T-helper 2 cell treated with Interferon-gamma antibody and Interleukin-4, amounts not matched to agents 5 μg/mL and 100 μg/mL, for 36 hours (primary cell): ENCODE results near the gene IL1RAPL2.

Source experiments
- DNase-seq: peaks from one replicate; pipeline ENCODE4 v3.0.0; 2021; ENCODE audit warnings: low spot score
- H3K27ac Mint-ChIP-seq: one replicate; pipeline ENCODE4 v1.8.0; 2021; ENCODE audit warnings: mild to moderate bottlenecking, mixed read lengths
- H3K27me3 Mint-ChIP-seq: one replicate; pipeline ENCODE4 v1.8.0; 2021; ENCODE audit warnings: low read depth, mixed read lengths
- H3K36me3 Mint-ChIP-seq: one replicate; pipeline ENCODE4 v1.8.0; 2021; ENCODE audit warnings: low read depth, mixed read lengths
- H3K4me1 Mint-ChIP-seq: one replicate; pipeline ENCODE4 v1.8.0; 2021; ENCODE audit warnings: low read depth, mixed read lengths
- H3K4me3 Mint-ChIP-seq: one replicate; pipeline ENCODE4 v1.8.0; 2022; ENCODE audit warnings: mild to moderate bottlenecking, moderate library complexity, mixed read lengths
- H3K9me3 Mint-ChIP-seq: one replicate; pipeline ENCODE4 v1.8.0; 2021; ENCODE audit warnings: mixed read lengths

IL1RAPL2 gene

GRCh38 chrX:105349476-105349875 lies 783.5 kb downstream of the IL1RAPL2 start:
- H3K4me1 Mint-ChIP-seq = no peaks in the 10 kb centered on the region
- no peak overlapping the region for H3K4me3 Mint-ChIP-seq
- H3K36me3 Mint-ChIP-seq = no peaks in the 10 kb centered on the region
- no peaks in the 10 kb centered on the region for H3K27me3 Mint-ChIP-seq
- no peak for DNase-seq
- H3K27ac Mint-ChIP-seq = no peak overlapping the region
- H3K9me3 Mint-ChIP-seq = no peaks in the 10 kb centered on the region

DNA sequence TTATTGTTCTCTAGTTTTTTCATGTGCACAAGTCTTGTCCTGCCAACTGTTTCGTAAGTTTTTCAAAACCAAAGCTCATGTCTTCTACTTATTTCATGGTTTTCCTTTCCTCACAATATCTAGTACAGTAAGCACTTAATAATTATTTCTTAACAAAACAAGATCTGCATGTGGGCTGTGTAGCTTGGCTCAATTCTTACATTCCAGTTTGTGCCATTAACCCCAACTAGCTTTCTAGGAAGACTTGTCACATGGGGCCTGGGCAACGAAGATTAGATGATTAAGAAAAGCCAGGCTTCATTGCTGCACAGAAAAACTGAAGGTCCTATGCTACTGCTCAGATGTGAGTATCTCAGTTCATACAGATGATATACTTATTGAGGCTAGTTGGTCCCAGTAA lies 809.8 kb downstream of the IL1RAPL2 start:
- Mint-ChIP-seq H3K27ac (no peak overlapping the region), H3K36me3 (no peaks in the 10 kb centered on the region), H3K9me3 (peaks cover 3% of the 10 kb centered on the region), H3K27me3 (no peaks in the 10 kb centered on the region), H3K4me1 (no peaks in the 10 kb centered on the region), H3K4me3 (no peak overlapping the region)
- no peak for DNase-seq

GRCh38 chrX:105424729-105425128 lies 858.7 kb downstream of the IL1RAPL2 start:
- H3K4me3 Mint-ChIP-seq = no peak overlapping the region
- no peaks in the 10 kb centered on the region for H3K27me3 Mint-ChIP-seq
- H3K27ac Mint-ChIP-seq = no peak overlapping the region
- H3K4me1 Mint-ChIP-seq = no peaks in the 10 kb centered on the region
- no peaks in the 10 kb centered on the region for H3K36me3 Mint-ChIP-seq
- H3K9me3 Mint-ChIP-seq = peaks cover 11% of the 10 kb centered on the region
- DNase-seq = no peak

GRCh38 chrX:105451401-105451800 lies 885.4 kb downstream of the IL1RAPL2 start:
- Mint-ChIP-seq H3K9me3 (peaks cover 9% of the 10 kb centered on the region), H3K36me3 (no peaks in the 10 kb centered on the region), H3K27ac (no peak overlapping the region), H3K4me3 (no peak overlapping the region), H3K27me3 (no peaks in the 10 kb centered on the region), H3K4me1 (no peaks in the 10 kb centered on the region)
- no peak for DNase-seq

GRCh38 chrX:105458846-105459245 lies 892.8 kb downstream of the IL1RAPL2 start:
- Mint-ChIP-seq H3K27me3 (no peaks in the 10 kb centered on the region), H3K4me1 (no peaks in the 10 kb centered on the region), H3K4me3 (no peak overlapping the region), H3K36me3 (no peaks in the 10 kb centered on the region), H3K27ac (no peak overlapping the region), H3K9me3 (peaks cover 5% of the 10 kb centered on the region)
- no peak for DNase-seq

- H3K4me1 Mint-ChIP-seq = no peaks in the 10 kb centered on the region
- no peak for DNase-seq
- H3K4me3 Mint-ChIP-seq = no peak overlapping the region
- peaks cover 3% of the 10 kb centered on the region for H3K9me3 Mint-ChIP-seq
- no peak overlapping the region for H3K27ac Mint-ChIP-seq
- H3K36me3 Mint-ChIP-seq = no peaks in the 10 kb centered on the region
- H3K27me3 Mint-ChIP-seq = no peaks in the 10 kb centered on the region
Observed at GRCh38 chrX:105460376-105460775, 894.4 kb downstream of the IL1RAPL2 start.

DNA sequence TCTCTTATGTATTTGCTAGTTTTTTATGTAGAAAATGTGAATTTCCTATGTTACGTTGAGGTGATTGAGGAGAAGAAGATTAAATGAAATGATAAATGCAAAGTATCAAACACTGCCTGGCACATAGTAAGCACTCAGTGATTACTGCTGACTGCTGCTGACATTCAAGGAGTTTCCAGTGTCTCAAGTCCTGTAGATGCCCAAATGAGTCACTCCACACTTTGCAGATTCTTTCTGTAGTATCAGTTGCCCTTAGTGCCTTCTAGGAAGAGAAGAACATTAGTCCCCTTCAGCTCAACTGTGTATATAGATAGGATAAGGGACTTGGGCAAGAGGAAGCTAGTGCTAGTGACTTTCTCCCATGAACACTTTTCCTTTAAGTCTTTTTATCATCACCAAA lies 895.0 kb downstream of the IL1RAPL2 start:
- no peaks in the 10 kb centered on the region for H3K27me3 Mint-ChIP-seq
- no peak overlapping the region for H3K27ac Mint-ChIP-seq
- no peaks in the 10 kb centered on the region for H3K9me3 Mint-ChIP-seq
- no peaks in the 10 kb centered on the region for H3K4me1 Mint-ChIP-seq
- no peak for DNase-seq
- H3K36me3 Mint-ChIP-seq = no peaks in the 10 kb centered on the region
- H3K4me3 Mint-ChIP-seq = no peak overlapping the region

DNA sequence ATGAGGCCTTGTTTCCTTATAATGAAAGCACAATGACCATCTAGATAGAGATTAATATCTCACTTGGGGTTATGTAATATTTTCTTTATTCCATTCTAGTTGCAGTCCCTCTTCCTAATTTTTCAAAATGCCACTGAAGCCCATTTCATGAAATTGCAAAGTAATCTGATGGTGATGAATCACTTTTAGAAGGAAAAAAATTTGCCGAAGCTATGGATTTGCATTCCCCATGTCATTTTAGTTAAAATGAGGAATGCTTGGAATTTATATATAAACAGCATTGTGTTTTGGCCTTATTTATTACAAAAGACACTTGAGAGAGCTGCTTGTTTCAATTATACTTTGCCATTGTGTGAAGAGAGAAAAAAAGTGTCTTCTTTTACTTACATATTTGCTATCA lies 896.2 kb downstream of the IL1RAPL2 start:
- no peaks in the 10 kb centered on the region for H3K9me3 Mint-ChIP-seq
- H3K4me3 Mint-ChIP-seq = no peak overlapping the region
- no peaks in the 10 kb centered on the region for H3K4me1 Mint-ChIP-seq
- no peaks in the 10 kb centered on the region for H3K27me3 Mint-ChIP-seq
- H3K27ac Mint-ChIP-seq = no peak overlapping the region
- no peak for DNase-seq
- H3K36me3 Mint-ChIP-seq = no peaks in the 10 kb centered on the region

DNA sequence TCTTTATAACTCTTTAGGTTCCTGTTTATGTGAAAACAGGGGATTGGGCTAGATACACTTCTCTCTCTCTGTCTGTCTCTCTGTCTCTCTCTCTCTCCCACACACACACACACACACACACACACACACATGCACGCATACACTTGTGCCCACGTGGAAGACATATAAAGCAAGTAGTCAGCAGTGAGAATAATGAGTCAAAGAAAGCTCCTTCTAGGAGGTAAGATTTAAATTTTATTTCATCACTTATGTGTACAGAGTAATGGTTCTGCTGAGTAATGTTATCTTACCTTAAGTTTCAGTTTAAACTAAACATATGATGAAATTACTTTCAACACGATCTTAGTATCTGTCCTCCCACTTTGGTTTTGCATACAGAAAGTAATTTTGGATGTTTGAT lies 897.5 kb downstream of the IL1RAPL2 start:
- DNase-seq = no peak
- Mint-ChIP-seq H3K4me3 (no peak overlapping the region), H3K9me3 (no peaks in the 10 kb centered on the region), H3K27ac (no peak overlapping the region), H3K36me3 (no peaks in the 10 kb centered on the region), H3K27me3 (no peaks in the 10 kb centered on the region), H3K4me1 (no peaks in the 10 kb centered on the region)

DNA sequence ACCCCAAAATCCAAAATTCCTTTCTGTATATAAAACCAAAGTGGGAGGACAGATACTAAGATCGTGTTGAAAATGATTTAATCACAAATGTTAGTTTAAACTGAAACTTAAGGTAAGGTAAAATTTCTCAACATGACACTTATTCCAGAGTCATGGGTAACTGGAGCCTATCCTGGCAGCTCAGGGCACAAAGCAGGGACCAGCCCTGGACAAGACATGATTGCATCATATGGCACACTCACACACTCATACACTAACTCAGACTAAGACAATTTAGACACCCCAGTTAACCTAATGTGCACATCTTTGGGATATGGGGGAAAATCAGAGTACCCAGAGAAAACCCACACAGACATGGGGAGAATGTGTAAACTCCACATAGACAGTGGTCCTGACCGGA lies 898.6 kb downstream of the IL1RAPL2 start:
- H3K27ac Mint-ChIP-seq = no peak overlapping the region
- H3K9me3 Mint-ChIP-seq = no peaks in the 10 kb centered on the region
- no peak overlapping the region for H3K4me3 Mint-ChIP-seq
- no peaks in the 10 kb centered on the region for H3K36me3 Mint-ChIP-seq
- H3K27me3 Mint-ChIP-seq = no peaks in the 10 kb centered on the region
- no peaks in the 10 kb centered on the region for H3K4me1 Mint-ChIP-seq
- DNase-seq = no peak

DNA sequence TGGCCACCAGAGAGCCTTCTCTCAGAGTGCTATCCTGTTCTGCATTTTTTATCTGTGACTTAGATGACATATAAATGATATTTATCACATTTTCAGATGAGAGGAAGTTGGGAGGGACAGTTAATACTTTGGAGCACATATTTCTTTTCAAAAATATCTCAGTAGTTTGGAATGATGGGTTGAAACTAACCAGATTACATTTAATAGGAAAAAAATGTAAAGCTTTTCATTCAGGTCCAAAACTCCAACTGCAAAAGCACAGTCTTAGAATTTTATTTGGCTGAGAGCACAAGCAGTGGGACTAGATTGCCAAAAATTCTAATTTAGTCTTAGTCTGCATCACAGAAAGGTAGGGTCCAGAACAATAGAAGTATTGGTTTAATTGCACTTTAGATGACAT lies 902.7 kb downstream of the IL1RAPL2 start:
- H3K27me3 Mint-ChIP-seq = no peaks in the 10 kb centered on the region
- no peak overlapping the region for H3K4me3 Mint-ChIP-seq
- H3K27ac Mint-ChIP-seq = no peak overlapping the region
- no peaks in the 10 kb centered on the region for H3K4me1 Mint-ChIP-seq
- no peaks in the 10 kb centered on the region for H3K36me3 Mint-ChIP-seq
- H3K9me3 Mint-ChIP-seq = no peaks in the 10 kb centered on the region
- no peak for DNase-seq

- Mint-ChIP-seq H3K4me1 (no peaks in the 10 kb centered on the region), H3K4me3 (no peak overlapping the region), H3K27me3 (no peaks in the 10 kb centered on the region), H3K27ac (no peak overlapping the region), H3K9me3 (no peaks in the 10 kb centered on the region), H3K36me3 (no peaks in the 10 kb centered on the region)
- DNase-seq = no peak
Observed at GRCh38 chrX:105471597-105471996, 905.6 kb downstream of the IL1RAPL2 start.

DNA sequence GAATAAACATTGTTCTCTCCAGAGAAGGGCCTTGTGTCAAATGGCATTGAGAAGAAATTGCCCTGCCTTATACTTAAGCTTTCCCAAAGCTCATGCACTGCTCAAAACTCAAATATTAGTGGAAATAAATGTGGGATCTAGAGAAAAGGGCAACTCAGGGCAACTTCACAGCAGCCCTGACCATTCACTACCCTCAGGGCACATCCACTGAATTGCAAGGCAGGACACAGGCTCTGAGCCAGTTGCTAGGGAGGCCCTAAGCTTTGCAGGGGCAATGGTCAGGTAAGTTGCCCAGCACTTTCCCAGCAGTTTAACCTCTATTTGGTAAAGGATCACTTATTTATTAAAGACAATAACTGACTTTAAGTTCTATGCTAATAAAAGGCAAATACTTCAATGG lies 909.8 kb downstream of the IL1RAPL2 start:
- H3K4me3 Mint-ChIP-seq = no peak overlapping the region
- no peaks in the 10 kb centered on the region for H3K9me3 Mint-ChIP-seq
- H3K27me3 Mint-ChIP-seq = no peaks in the 10 kb centered on the region
- H3K27ac Mint-ChIP-seq = no peak overlapping the region
- H3K4me1 Mint-ChIP-seq = no peaks in the 10 kb centered on the region
- DNase-seq = no peak
- H3K36me3 Mint-ChIP-seq = no peaks in the 10 kb centered on the region

GRCh38 chrX:105477351-105477750 lies 911.4 kb downstream of the IL1RAPL2 start:
- Mint-ChIP-seq H3K4me1 (no peaks in the 10 kb centered on the region), H3K36me3 (no peaks in the 10 kb centered on the region), H3K9me3 (no peaks in the 10 kb centered on the region), H3K27me3 (no peaks in the 10 kb centered on the region), H3K4me3 (no peak overlapping the region), H3K27ac (no peak overlapping the region)
- no peak for DNase-seq

- Mint-ChIP-seq H3K9me3 (peaks cover 3% of the 10 kb centered on the region), H3K4me1 (no peaks in the 10 kb centered on the region), H3K36me3 (no peaks in the 10 kb centered on the region), H3K27ac (no peak overlapping the region), H3K4me3 (no peak overlapping the region), H3K27me3 (no peaks in the 10 kb centered on the region)
- no peak for DNase-seq
Observed at GRCh38 chrX:105480646-105481310, 914.8 kb downstream of the IL1RAPL2 start.
